ENCODE results near the gene FAM3C.

DNA sequence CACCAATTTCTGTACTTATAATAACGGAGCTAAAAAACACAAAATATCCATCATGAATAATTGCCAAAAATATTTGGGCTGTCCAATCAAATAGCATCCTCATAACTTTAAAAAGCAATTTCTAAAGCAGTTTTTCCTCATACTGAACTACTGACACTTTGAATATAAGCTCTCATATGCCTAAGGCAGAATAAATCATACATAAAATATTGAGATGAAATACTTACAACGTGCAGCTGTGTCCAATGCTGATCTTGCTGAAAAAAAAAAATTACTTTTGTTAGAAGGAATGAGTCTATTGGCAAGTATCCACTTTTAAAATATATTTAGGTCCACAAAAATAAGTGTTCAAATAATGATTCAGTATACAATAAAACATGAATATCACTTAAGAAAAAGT is 24.2 kb downstream of the FAM3C start:
- TF ChIP-seq CTCF (conservative IDR thresholded peaks at IDR 0.05; ENCODE audit: low read depth, low read length) (no peak), POLR2A (IDR thresholded peaks at IDR 0.05; ENCODE audit: low read depth, low read length) (no peak), MAZ (IDR thresholded peaks at IDR 0.05; ENCODE audit: borderline replicate concordance, low read depth, low read length) (no peak), CHD1 (IDR thresholded peaks at IDR 0.05; ENCODE audit: low read depth, low read length) (no peak), FOS (IDR thresholded peaks at IDR 0.05; ENCODE audit: low read depth, low read length) (no peak), RFX5 (IDR thresholded peaks at IDR 0.05; ENCODE audit: low read depth, low read length) (no peak), SMC3 (IDR thresholded peaks at IDR 0.05; ENCODE audit: low read depth, low read length) (no peak), CEBPB (IDR thresholded peaks at IDR 0.05; ENCODE audit: low read depth, low read length) (no peak), RAD21 (IDR thresholded peaks at IDR 0.05; ENCODE audit: low read length) (no peak), BHLHE40 (IDR thresholded peaks at IDR 0.05; ENCODE audit: low read depth, low read length) (no peak), NFE2L2 (IDR thresholded peaks at IDR 0.05; ENCODE audit: low read depth, low read length) (no peak), MAFK (IDR thresholded peaks at IDR 0.05; ENCODE audit: low read depth, low read length) (no peak), USF2 (IDR thresholded peaks at IDR 0.05; ENCODE audit: low read depth, low read length) (no peak), MXI1 (IDR thresholded peaks at IDR 0.05; ENCODE audit: borderline replicate concordance, low read depth, low read length) (no peak)

Measured in IMR-90 (cell line).